Caki2 (cell line): Measurements from ENCODE around the gene KAT6B. TPM values are rescaled to one million over a fixed set of nuclear protein-coding genes. Genes with fewer than 3 reads are reported as not detected.
A peak's percentile ranks its signal among the peaks of the same experiment; 100 is the strongest.
"Not testable (repeated sequence)": the region's sequence is repeated elsewhere in the genome, so short reads cannot be mapped to it uniquely, and the experiment has no call there.

Source experiments
- DNase-seq: peaks from one replicate; pipeline ENCODE4 v3.0.0-alpha.2; 2015; ENCODE audit warnings: low read depth
- in situ Hi-C: cut with HindIII; loops from 2 replicates; pipeline ENCODE4 v1.10.0; 2016; ENCODE audit warnings: low sequenced_read_pairs, low pct_unique_long_range_greater_than_20kb, mixed read lengths
- total RNA-seq: library from RNA; depleted of rRNA; stranded (reverse); fragments of >200 nt; shearing (Covaris generic); gene quantifications from 2 replicates; pipeline ENCODE4 v1.2.3, GENCODE V29; 2014; ENCODE audit warnings: low replicate concordance

KAT6B gene
- total RNA-seq, 1 experiment from 2014 or later: 7.9 TPM

DNA sequence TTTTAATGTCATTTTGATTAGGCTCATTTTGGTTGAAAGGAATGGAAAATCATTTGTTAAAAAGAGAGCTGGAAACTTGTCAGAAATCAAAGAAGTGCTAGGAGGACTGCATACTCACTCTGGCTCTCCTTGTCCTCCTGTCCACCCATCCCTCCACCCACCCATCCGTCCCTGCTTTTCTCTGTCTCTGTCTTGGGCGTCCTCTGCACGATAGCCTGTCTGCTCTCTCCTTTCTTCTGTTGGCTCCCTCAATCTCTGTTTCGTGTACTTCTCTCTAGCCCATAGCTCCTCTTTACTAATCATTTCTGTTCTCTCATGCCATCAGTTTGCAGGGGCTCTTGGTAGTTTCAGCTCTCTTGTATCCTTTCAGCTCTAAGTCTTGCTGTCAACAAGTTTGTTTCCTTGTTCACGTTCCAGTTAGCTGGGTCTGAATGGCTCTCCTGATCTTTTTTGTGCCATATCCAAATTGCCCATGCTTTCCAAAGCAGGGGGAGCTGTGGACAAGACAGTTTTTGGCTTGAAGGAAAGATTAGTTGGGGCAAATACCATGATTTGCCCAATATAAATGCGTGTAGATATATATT, 75.6 kb downstream of the KAT6B start:
- DNase-seq: no peak
- in situ Hi-C loops: no loop called here

DNA sequence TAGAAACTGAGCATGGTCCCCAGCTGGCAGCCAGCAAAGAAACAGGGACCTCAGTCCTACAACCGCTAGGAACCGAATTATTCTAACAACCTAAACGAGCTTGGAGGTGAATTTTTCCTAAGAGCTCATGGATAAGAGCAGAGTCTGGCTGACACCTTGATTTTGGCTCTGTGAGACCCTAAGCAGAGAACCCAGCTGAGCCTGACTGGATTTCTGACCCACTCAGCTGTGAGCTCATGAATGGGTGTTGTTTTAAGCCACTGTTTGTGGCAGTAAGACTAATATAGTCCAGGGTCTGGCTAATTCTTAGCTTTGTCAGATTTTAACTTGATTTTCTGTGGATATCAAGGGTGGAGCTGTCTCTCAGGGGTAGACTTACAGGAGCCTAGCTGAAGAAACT, 77.1 kb downstream of the KAT6B start:
- DNase-seq: no peak
- in situ Hi-C loops: no loop called here

GRCh38 chr10:74906611-74907198, 80.3 kb downstream of the KAT6B start:
- no peak for DNase-seq
- in situ Hi-C loops: no loop called here

DNA sequence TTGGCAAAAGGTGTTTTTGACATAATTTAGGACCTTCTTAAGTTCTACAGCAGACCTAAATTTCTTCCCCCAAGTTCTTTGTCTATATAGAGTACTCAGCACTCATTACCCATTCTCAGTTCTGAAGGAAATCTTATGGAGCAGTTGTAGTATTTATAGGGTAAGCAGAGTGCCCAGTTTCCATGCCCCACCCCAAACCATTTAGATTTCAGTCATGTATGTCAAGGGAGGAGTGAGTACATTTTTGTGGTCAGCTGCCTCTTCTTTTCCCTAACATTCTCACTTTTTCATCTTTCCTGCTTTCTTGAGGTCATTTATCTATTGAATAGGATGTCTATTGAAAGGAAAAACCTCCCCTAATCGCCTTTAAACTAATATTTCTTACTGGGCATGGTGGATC, 83.3 kb downstream of the KAT6B start:
- peak; percentile 48 for DNase-seq
- in situ Hi-C loops: no loop called here

DNA sequence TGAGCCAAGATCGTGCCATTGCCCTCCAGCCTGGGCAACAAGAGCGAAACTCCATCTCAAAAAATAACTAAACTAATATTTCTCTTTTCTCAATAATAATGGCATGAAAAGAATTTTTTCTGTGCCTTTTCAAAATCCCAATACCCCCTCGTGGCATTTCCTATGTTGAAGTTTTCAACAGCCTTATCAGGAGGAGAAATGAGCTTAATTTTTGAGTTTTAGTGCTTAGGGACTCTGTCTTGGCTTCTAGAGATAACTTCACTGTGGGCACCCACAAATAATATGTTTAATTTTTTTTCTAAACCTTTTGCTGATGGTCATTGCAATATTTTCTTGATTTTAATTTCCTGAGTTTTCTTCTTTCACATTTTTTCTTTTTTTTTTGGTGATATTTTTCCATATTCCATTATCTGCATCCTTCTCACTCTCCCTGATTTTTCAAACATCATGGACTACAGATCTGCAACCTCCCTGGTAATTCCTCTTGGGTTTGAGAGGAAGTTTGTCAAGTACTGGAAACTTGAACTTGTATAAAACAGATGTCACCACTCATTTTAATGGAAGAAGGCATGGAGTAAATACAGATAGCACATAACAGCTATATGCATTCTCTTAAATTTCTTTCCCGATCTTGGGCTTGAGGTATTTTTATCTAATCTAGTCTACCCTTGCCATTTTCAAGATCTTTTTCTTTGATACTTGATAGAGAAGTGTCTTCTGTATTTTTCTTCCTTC, 84.0 kb downstream of the KAT6B start:
- DNase-seq: no peak
- in situ Hi-C loops: no loop called here

- in situ Hi-C loops: no loop called here
- DNase-seq: no peak
Measured at GRCh38 chr10:74910976-74911350, 84.6 kb downstream of the KAT6B start.

GRCh38 chr10:74912182-74912581, 85.8 kb downstream of the KAT6B start:
- in situ Hi-C loops: no loop called here
- DNase-seq: no peak

DNA sequence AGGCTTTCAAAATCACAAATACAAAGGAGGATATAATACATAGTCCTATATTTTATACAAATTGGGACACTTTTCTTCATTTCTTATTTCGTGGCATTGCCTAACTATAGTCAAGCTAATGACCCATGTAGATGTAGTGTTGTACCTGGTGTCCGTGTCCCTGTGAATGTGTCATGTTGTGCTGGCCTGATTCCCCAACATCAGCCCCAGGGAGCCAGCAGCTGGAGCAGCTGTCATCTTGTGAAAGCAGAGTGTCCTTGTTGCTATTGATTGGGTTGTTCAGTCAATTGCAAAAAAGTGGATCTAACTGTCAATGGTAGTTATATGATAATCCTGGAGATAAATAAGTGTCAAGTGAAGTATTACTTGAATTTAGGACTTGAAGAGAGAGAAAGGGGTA, 86.3 kb downstream of the KAT6B start:
- in situ Hi-C loops: no loop called here
- no peak for DNase-seq

GRCh38 chr10:74913377-74913979, 87.1 kb downstream of the KAT6B start:
- DNase-seq: no peak
- in situ Hi-C loops: no loop called here

- no peak for DNase-seq
- in situ Hi-C loops: no loop called here
Measured at GRCh38 chr10:74916283-74916682, 89.9 kb downstream of the KAT6B start.

- in situ Hi-C loops: no loop called here
- peak; percentile 94 for DNase-seq
Measured at GRCh38 chr10:74917481-74918077, 91.2 kb downstream of the KAT6B start.

- DNase-seq: no peak
- in situ Hi-C loops: no loop called here
Measured at GRCh38 chr10:74919671-74920070, 93.3 kb downstream of the KAT6B start.

DNA sequence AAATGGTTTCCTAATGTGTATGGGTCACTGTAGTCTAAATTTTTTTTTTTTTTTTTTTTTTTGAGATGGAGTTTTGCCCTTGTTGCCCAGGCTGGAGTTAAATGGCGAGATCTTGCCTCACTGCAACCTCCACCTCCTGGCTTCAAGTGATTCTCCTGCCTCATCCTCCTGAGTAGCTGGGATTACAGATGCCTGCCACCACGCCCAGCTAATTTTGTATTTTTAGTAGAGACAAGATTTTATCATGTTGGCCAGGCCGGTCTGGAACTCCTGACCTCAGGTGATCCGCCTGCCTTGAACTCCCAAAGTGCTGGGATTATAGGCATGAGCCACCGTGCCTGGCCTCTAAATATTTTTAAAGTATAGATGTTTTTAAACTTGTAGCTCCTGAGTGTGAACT, 94.7 kb downstream of the KAT6B start:
- DNase-seq, in situ Hi-C loops: not testable (repeated sequence)

DNA sequence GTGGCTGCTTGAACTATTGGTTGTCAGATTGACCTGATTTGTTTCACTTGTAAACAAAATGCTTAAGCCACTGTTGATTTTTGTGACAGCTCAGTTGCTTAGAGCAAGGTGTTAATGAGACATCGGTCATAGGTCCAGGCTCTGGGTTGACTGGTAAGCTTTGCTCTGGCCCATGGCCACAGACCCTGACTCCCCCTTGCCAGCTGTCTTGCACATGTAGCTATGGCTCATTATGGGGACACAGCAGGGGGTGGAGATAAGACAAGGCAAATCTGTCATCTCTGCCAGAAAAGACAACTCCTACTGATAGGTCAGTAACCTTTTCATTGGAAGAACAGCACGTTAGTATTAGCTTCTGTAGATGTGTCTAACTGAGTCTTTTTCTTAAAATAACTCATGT, 95.3 kb downstream of the KAT6B start:
- DNase-seq: peak; percentile 53
- in situ Hi-C loops: no loop called here

DNA sequence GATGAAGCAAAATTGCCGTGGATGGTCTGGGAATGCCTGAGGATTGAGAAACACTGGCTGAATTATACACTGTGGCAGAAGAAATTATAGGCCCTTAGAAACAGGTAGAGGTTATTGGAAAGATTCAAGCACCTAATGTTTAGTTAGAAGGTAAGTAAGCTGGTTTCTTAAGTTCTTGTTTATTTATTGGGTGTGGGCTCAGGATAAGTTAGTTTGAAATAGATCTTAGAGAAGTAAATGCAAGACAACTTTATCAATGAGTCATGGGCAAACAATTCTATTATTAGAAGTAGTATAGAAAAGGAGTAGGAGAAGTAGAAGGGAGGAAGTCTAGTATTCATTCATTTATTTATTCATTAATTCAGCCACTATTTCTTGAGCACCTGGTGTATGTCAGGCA, 96.5 kb downstream of the KAT6B start:
- peak; percentile 64 for DNase-seq
- in situ Hi-C loops: no loop called here

GRCh38 chr10:74923556-74923955, 97.2 kb downstream of the KAT6B start:
- DNase-seq: peak; percentile 79
- in situ Hi-C loops: no loop called here

DNA sequence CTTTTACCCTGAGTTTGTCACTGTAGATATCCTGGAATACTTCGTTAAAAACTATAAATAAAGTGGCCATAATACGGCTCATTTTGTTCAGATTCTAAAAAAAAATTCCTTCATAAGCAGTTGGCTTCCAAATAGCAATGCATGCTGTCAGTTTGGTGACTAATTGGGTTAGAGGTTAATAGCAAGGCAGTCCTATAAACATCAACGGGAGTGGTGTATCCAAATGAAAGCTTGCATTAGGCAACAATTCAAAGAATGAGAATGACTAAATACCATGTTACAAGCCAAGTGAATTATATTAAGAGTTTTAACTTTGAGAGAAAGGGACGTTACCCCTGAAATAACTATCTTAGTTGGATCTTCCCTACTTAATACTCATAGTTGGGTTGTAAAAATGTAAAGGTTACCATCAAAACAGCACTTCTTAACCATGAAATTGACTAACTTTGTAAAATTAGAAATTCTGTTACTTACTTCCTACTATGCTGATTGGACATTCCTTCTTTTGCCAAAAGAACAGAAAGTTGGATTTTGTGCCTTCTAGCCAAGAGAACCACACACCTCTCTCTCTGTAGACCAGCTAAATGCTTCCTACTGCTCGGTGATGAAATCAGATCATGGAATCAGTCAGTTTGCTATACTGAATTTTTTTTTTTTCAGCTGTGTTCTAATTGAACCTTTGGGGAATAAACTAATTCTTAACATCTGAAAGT, 98.0 kb downstream of the KAT6B start:
- in situ Hi-C loops: no loop called here
- DNase-seq: peak; percentile 76

DNA sequence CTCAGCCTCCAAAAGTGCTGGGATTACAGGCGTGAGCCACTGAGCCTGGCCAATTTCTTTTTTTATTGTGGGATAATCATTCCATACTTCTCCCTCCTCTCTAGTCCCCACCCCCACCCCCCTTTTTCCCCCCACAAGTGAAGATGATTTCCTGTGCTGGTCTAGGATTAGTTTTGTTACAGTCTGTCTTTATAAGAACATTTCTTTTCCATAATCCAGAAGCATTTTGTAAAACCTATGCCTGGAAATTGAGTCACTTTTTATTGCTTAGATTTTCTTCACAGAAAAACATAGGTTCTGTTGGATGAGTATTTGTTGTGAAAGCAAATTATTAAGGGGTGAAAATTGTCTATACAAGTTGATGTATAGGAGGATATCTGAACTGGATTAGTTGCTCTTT, 98.9 kb downstream of the KAT6B start:
- DNase-seq: no peak
- in situ Hi-C loops: no loop called here
